Uterus (tissue), 2 donors: ENCODE results near the gene PSMB5.

Experiments used
- CTCF ChIP-seq, 4 experiments: fragments of 200-600 bp in 2 of 4; fragments of 450-650 bp in 2 of 4; sonication (generic) in 2 of 4; IDR thresholded peaks; one replicate each; pipeline ENCODE4 v1.5.1; 2016 to 2019; ENCODE audit warnings: antibody characterized with exemption in 4 of 4, mild to moderate bottlenecking in 2 of 4, moderate library complexity in 1 of 4
- POLR2A ChIP-seq, 2 donors: fragments of 450-650 bp; IDR thresholded peaks; one replicate each; pipeline ENCODE4 v1.6.1; 2016; ENCODE audit warnings: antibody characterized with exemption in 2 of 2, mild to moderate bottlenecking in 1 of 2, moderate library complexity in 1 of 2

- TF ChIP-seq POLR2A (IDR thresholded peaks at IDR 0.05) = no peak
- no peak for TF ChIP-seq CTCF (IDR thresholded peaks at IDR 0.05)
These were observed 26.0 kb upstream of the PSMB5 start for GRCh38 chr14:23060536-23061260.
